ENCODE data around the gene ZSWIM6. TPM values are rescaled to one million over a fixed set of nuclear protein-coding genes. Genes with fewer than 3 reads are reported as not detected.
A peak's percentile ranks its signal among the peaks of the same experiment; 100 is the strongest.

ZSWIM6 gene
- total and polyA plus RNA-seq, 4 experiments from 2014 or later, result 0.23 to 11.3 (median 5.5) TPM

DNA sequence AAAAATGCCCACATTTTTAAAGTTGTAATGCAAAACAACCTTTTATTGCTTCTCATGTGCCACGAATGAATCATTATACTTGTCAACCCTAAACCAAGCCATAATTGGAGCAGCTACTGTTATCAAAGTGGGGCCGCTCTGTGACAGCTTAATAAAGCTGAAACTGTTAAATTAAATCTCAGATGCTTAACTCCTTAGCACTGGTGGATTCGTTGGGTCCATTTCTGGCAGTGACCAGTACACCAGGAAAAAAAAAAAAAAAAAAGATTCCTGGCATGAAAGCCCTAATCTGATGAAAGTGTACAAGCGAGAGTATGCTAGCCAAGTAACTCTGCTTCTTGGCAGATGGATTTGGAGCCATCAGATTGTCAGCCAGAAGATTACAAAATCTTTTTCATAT is 164.8 kb downstream of the ZSWIM6 start:
- peaks cover 3% of the 10 kb centered on the region for H3K36me3 ChIP-seq (ENCODE audit: insufficient read depth, low read length)
- Mint-ChIP-seq H3K27me3 (no peaks in the 10 kb centered on the region), H3K4me1 (peaks cover 0 to 6% (median 0%) of the 10 kb centered on the region in 4 donors), H3K4me3 (no peak overlapping the region), H3K9me3 (no peaks in the 10 kb centered on the region), H3K36me3 (peaks cover 26 to 43% of the 10 kb centered on the region in 2 donors), H3K27ac (no peak overlapping the region)
- no peak for DNase-seq
- H3K27me3 ChIP-seq (ENCODE audit: insufficient read depth, low read length), result no peaks in the 10 kb centered on the region
- CTCF ChIA-PET (ENCODE audit: partially characterized antibody), result no interaction called here
- POLR2A ChIA-PET (ENCODE audit: partially characterized antibody), result no interaction called here
- H3K27ac ChIP-seq (ENCODE audit: low read depth, low read length), result no peak overlapping the region
- intact Hi-C loops (cut with micrococcal nuclease), result no loop called here
- H3K9me3 ChIP-seq (ENCODE audit: control insufficient read depth in 1 of 2, low read length in 2 of 2), result no peaks in the 10 kb centered on the region
- no peaks in the 10 kb centered on the region for H3K4me1 ChIP-seq (ENCODE audit: insufficient read depth, low read length)
- no peak overlapping the region for H3K4me3 ChIP-seq (ENCODE audit: low read length in 2 of 2)

DNA sequence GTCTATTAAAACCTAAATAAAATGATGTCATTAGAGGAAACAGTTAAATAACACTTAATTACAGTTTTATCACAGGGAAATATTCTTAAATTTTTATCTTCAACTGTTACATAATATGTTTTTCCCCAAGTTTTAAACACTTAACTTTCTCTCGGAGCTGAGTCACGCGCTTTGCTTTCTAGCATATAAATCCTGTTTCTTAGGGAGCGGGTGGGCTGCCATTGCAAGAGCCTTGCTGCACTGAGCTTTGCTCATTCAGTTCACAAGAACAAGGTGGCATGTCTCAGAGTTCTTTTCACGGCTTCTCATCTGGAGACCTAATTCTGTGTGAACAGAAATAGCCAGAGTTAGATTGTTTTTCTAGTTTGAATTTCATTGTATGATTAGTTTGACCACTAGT is 166.1 kb downstream of the ZSWIM6 start:
- Mint-ChIP-seq H3K4me1 (peaks cover 0 to 8% (median 0%) of the 10 kb centered on the region in 4 donors), H3K27me3 (no peaks in the 10 kb centered on the region), H3K27ac (no peak overlapping the region), H3K36me3 (peaks cover 27 to 46% of the 10 kb centered on the region in 2 donors), H3K4me3 (no peak overlapping the region), H3K9me3 (no peaks in the 10 kb centered on the region)
- Histone ChIP-seq H3K36me3 (ENCODE audit: insufficient read depth, low read length) (peaks cover 3% of the 10 kb centered on the region), H3K27ac (ENCODE audit: low read depth, low read length) (no peak overlapping the region), H3K9me3 (ENCODE audit: control insufficient read depth in 1 of 2, low read length in 2 of 2) (no peaks in the 10 kb centered on the region), H3K4me3 (ENCODE audit: low read length in 2 of 2) (no peak overlapping the region), H3K4me1 (ENCODE audit: insufficient read depth, low read length) (no peaks in the 10 kb centered on the region), H3K27me3 (ENCODE audit: insufficient read depth, low read length) (no peaks in the 10 kb centered on the region)
- POLR2A ChIA-PET (ENCODE audit: partially characterized antibody), result no interaction called here
- intact Hi-C loops (cut with micrococcal nuclease), result no loop called here
- CTCF ChIA-PET (ENCODE audit: partially characterized antibody), result no interaction called here
- no peak for DNase-seq

DNA sequence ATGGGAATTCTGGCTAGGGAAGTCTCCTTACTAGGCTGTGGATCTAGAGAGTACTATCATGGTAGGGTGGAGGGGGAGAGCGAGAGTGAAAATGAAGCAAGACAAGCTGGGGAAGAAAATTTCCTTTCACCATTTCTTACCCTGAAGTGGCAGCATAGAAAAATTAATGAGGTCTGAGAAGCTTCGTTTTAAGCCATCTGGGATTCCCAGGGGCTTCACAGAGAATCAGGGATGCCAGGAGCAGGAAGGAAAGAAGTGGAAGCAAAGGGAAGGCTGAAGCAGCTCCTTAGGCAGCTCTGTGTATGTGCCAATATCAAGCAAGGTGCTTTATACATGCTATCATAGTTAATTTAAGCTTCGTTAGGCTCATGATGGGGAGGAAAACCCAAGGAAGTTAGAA is 169.9 kb downstream of the ZSWIM6 start:
- Histone ChIP-seq H3K36me3 (ENCODE audit: insufficient read depth, low read length) (no peaks in the 10 kb centered on the region), H3K9me3 (ENCODE audit: control insufficient read depth in 1 of 2, low read length in 2 of 2) (no peaks in the 10 kb centered on the region), H3K27ac (ENCODE audit: low read depth, low read length) (no peak overlapping the region), H3K4me1 (ENCODE audit: insufficient read depth, low read length) (no peaks in the 10 kb centered on the region), H3K27me3 (ENCODE audit: insufficient read depth, low read length) (no peaks in the 10 kb centered on the region), H3K4me3 (ENCODE audit: low read length in 2 of 2) (no peak overlapping the region)
- ChIA-PET POLR2A (ENCODE audit: partially characterized antibody) (no interaction called here), CTCF (ENCODE audit: partially characterized antibody) (no interaction called here)
- Mint-ChIP-seq H3K27ac (no peak overlapping the region), H3K36me3 (peaks cover 10 to 33% of the 10 kb centered on the region in 2 donors), H3K9me3 (no peaks in the 10 kb centered on the region), H3K27me3 (no peaks in the 10 kb centered on the region), H3K4me1 (peaks cover 0 to 13% (median 2%) of the 10 kb centered on the region in 4 donors), H3K4me3 (no peak overlapping the region)
- DNase-seq, result no peak
- intact Hi-C loops (cut with micrococcal nuclease), result no loop called here

DNA sequence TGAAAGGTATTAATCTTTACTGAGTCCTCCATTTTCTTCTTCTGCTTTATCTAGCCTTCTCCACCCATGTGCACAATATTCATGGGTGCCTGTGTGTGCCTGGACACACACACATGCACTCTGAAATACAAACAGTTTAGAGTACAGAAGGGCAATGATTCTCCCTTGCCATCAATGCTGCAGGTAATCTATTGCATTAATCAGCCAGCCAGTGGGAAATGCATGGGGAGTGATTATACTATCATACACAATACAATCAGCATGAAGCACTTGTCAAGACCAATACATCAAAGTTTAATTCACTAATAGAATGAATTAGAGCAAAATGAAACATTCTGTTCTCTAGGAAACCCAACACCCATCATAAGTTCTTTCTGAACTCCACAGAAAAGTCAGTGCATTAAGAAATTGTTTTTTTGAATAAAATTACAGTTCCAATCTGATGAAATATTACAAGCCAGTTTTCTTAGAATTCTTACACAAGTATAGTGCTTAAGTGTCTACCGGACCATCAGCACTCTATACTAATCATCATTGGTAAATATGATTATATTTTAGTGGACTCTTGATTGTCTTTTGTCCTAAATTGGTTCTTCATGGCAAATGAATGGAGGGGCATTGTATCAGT is 172.2 kb downstream of the ZSWIM6 start:
- no peaks in the 10 kb centered on the region for H3K4me1 ChIP-seq (ENCODE audit: insufficient read depth, low read length)
- no peaks in the 10 kb centered on the region for H3K36me3 ChIP-seq (ENCODE audit: insufficient read depth, low read length)
- Mint-ChIP-seq H3K4me1 (peaks cover 0 to 12% (median 2%) of the 10 kb centered on the region in 4 donors), H3K9me3 (peaks cover 0 to 3% (median under 1%) of the 10 kb centered on the region in 8 donors), H3K36me3 (peaks cover 18 to 36% of the 10 kb centered on the region in 2 donors), H3K27ac (peak overlapping the region in 1 of 7 donors; percentile 75), H3K4me3 (no peak overlapping the region), H3K27me3 (no peaks in the 10 kb centered on the region)
- intact Hi-C loops (cut with micrococcal nuclease), result no loop called here
- no peak overlapping the region for H3K27ac ChIP-seq (ENCODE audit: low read depth, low read length)
- ChIA-PET CTCF (ENCODE audit: partially characterized antibody) (no interaction called here), POLR2A (ENCODE audit: partially characterized antibody) (no interaction called here)
- H3K4me3 ChIP-seq (ENCODE audit: low read length in 2 of 2), result no peak overlapping the region
- no peaks in the 10 kb centered on the region for H3K27me3 ChIP-seq (ENCODE audit: insufficient read depth, low read length)
- H3K9me3 ChIP-seq (ENCODE audit: control insufficient read depth in 1 of 2, low read length in 2 of 2), result no peaks in the 10 kb centered on the region
- DNase-seq, result no peak

DNA sequence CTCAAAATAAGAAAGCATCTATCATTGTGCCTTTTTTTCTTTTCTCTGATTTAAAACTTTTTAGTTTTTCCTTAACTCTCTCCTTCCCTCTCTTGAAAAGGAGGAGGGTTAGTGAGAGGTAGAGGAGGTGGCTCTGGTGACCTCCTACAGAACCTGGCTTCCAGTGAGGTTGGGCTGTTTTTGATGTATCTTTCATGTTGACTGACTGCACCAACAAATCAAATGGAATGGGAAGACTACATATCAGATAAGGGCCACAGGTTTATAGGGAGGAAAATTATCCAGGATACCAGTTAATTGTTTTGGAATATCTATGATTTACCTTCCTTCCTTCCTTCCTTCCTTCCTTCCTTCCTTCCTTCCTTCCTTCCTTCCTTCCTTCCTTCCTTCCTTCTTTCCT is 173.2 kb downstream of the ZSWIM6 start:
- POLR2A ChIA-PET (ENCODE audit: partially characterized antibody), result no interaction called here
- no peak overlapping the region for H3K27ac ChIP-seq (ENCODE audit: low read depth, low read length)

DNA sequence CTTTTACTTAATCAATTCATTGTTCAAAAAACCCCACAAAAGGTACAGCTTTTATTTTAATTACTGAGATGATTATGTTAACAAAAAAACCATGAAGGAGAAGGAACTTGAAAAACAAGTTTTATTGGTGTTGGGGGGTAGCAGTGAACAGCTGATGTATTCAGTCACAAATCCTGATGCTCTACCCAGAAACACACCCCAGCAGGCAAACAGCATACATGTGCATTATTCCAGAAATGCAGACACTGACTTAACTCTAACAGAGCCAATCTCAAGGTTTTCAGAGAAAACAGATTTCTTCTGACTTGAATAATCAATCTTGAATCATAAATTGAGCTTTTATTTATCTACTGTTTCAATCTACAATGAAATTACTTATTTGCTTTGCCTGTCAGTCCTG is 175.2 kb downstream of the ZSWIM6 start:
- no peak overlapping the region for H3K27ac Mint-ChIP-seq
- H3K27me3 Mint-ChIP-seq, result no peaks in the 10 kb centered on the region
- H3K4me1 Mint-ChIP-seq, result peaks cover 0 to 9% (median 3%) of the 10 kb centered on the region in 4 donors
- POLR2A ChIA-PET (ENCODE audit: partially characterized antibody), result no interaction called here
- Histone ChIP-seq H3K27me3 (ENCODE audit: insufficient read depth, low read length) (no peaks in the 10 kb centered on the region), H3K4me3 (ENCODE audit: low read length in 2 of 2) (no peak overlapping the region), H3K9me3 (ENCODE audit: control insufficient read depth in 1 of 2, low read length in 2 of 2) (no peaks in the 10 kb centered on the region), H3K36me3 (ENCODE audit: insufficient read depth, low read length) (no peaks in the 10 kb centered on the region), H3K4me1 (ENCODE audit: insufficient read depth, low read length) (no peaks in the 10 kb centered on the region), H3K27ac (ENCODE audit: low read depth, low read length) (no peak overlapping the region)
- peaks cover 0 to 21% (median 8%) of the 10 kb centered on the region in 8 donors for H3K9me3 Mint-ChIP-seq
- no peak overlapping the region for H3K4me3 Mint-ChIP-seq
- intact Hi-C loops (cut with micrococcal nuclease), result no loop called here
- no peak for DNase-seq
- CTCF ChIA-PET (ENCODE audit: partially characterized antibody), result no interaction called here
- peaks cover 36 to 49% of the 10 kb centered on the region in 2 donors for H3K36me3 Mint-ChIP-seq

More for the DNA sequence above, 173.2 kb downstream of the ZSWIM6 start:
- peaks cover 0 to 10% (median 2%) of the 10 kb centered on the region in 4 donors for H3K4me1 Mint-ChIP-seq
- Histone ChIP-seq H3K4me3 (ENCODE audit: low read length in 2 of 2) (no peak overlapping the region), H3K4me1 (ENCODE audit: insufficient read depth, low read length) (no peaks in the 10 kb centered on the region), H3K36me3 (ENCODE audit: insufficient read depth, low read length) (no peaks in the 10 kb centered on the region), H3K27me3 (ENCODE audit: insufficient read depth, low read length) (no peaks in the 10 kb centered on the region), H3K9me3 (ENCODE audit: control insufficient read depth in 1 of 2, low read length in 2 of 2) (no peaks in the 10 kb centered on the region)
- no peak overlapping the region for H3K4me3 Mint-ChIP-seq
- peaks cover 24 to 41% of the 10 kb centered on the region in 2 donors for H3K36me3 Mint-ChIP-seq
- no peak overlapping the region for H3K27ac Mint-ChIP-seq
- no peaks in the 10 kb centered on the region for H3K27me3 Mint-ChIP-seq
- no peak for DNase-seq
- intact Hi-C loops (cut with micrococcal nuclease), result no loop called here
- CTCF ChIA-PET (ENCODE audit: partially characterized antibody), result no interaction called here
- peaks cover 0 to 7% (median 2%) of the 10 kb centered on the region in 8 donors for H3K9me3 Mint-ChIP-seq

DNA sequence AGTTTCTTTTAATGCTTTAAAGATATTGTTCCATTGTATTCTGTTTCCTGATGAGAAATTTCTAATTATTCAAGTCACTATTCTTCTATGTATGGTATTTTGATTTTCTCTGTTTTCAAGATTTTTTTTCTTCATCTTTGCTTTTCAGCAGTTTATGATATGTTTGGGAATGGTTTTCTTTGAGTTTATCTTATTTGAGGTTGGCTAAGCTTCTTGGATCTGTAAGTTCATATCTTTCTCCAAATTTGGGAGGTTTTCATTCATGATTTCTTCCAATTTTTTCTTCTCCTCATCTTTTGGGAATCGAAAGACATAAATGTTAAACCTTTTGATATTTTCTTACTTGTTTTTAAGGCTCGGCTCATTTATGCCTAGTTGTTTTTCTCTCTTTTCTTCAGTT is 184.9 kb downstream of the ZSWIM6 start:
- no peak overlapping the region for H3K4me3 Mint-ChIP-seq
- POLR2A ChIA-PET (ENCODE audit: partially characterized antibody), result no interaction called here
- H3K27me3 Mint-ChIP-seq, result no peaks in the 10 kb centered on the region
- DNase-seq, result no peak
- H3K27ac Mint-ChIP-seq, result no peak overlapping the region
- CTCF ChIA-PET (ENCODE audit: partially characterized antibody), result no interaction called here
- Histone ChIP-seq H3K9me3 (ENCODE audit: control insufficient read depth in 1 of 2, low read length in 2 of 2) (no peaks in the 10 kb centered on the region), H3K36me3 (ENCODE audit: insufficient read depth, low read length) (no peaks in the 10 kb centered on the region), H3K4me1 (ENCODE audit: insufficient read depth, low read length) (no peaks in the 10 kb centered on the region), H3K4me3 (ENCODE audit: low read length in 2 of 2) (no peak overlapping the region), H3K27me3 (ENCODE audit: insufficient read depth, low read length) (no peaks in the 10 kb centered on the region), H3K27ac (ENCODE audit: low read depth, low read length) (no peak overlapping the region)
- intact Hi-C loops (cut with micrococcal nuclease), result no loop called here
- H3K9me3 Mint-ChIP-seq, result peaks cover 0 to 28% (median 16%) of the 10 kb centered on the region in 8 donors
- H3K4me1 Mint-ChIP-seq, result peaks cover 0 to 15% (median 6%) of the 10 kb centered on the region in 4 donors
- peaks cover 30 to 31% of the 10 kb centered on the region in 2 donors for H3K36me3 Mint-ChIP-seq

Data from CD4-positive, alpha-beta memory T cell (primary cell).